Measurements from ENCODE around the gene KIAA0753.

DNA sequence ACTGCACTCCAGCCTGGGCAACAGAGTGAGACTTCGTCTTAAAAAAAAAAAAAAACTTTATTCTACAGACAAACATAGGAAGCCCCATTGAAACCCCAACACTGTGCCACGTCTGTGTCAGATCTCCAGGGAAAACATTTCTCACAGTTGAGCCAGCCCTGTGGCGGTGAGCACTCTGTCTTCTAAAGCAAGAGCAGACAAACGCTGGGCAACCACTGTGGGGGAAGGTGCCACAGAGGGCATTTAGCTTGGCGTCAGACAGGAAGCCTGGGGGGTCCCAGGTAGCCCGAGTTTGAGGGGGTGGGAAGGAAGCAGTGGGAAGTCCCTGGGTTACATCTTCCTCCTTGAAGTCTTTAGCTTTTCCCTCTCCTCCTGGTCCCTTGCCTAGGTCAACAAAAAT lies 27.0 kb upstream of the KIAA0753 start:
- TF ChIP-seq ELK1 (IDR thresholded peaks at IDR 0.05; ENCODE audit: borderline replicate concordance, low read depth, low read length) (no peak), POLR2A (IDR thresholded peaks at IDR 0.05; ENCODE audit: low read depth, low read length) (no peak), RAD21 (IDR thresholded peaks at IDR 0.05; ENCODE audit: low read length) (no peak), MAFK (IDR thresholded peaks at IDR 0.05; ENCODE audit: low read depth, low read length) (no peak)
- TF ChIP-seq, protein P1, sequence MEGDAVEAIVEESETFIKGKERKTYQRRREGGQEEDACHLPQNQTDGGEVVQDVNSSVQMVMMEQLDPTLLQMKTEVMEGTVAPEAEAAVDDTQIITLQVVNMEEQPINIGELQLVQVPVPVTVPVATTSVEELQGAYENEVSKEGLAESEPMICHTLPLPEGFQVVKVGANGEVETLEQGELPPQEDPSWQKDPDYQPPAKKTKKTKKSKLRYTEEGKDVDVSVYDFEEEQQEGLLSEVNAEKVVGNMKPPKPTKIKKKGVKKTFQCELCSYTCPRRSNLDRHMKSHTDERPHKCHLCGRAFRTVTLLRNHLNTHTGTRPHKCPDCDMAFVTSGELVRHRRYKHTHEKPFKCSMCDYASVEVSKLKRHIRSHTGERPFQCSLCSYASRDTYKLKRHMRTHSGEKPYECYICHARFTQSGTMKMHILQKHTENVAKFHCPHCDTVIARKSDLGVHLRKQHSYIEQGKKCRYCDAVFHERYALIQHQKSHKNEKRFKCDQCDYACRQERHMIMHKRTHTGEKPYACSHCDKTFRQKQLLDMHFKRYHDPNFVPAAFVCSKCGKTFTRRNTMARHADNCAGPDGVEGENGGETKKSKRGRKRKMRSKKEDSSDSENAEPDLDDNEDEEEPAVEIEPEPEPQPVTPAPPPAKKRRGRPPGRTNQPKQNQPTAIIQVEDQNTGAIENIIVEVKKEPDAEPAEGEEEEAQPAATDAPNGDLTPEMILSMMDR (conservative IDR thresholded peaks at IDR 0.05; ENCODE audit: low read depth, low read length) = no peak
